CD4-positive, alpha-beta T cell treated with Interleukin-2 at 100 ng/mL for 4 hours (primary cell): ENCODE data around the gene SH3BP5.
"Not testable (repeated sequence)": the region's sequence is repeated elsewhere in the genome, so short reads cannot be mapped to it uniquely, and the experiment has no call there.

ENCODE experiments used
- DNase-seq: peaks from one replicate; pipeline ENCODE4 v3.0.0-alpha.2; 2020; ENCODE audit warnings: low spot score

SH3BP5 gene, protein sequence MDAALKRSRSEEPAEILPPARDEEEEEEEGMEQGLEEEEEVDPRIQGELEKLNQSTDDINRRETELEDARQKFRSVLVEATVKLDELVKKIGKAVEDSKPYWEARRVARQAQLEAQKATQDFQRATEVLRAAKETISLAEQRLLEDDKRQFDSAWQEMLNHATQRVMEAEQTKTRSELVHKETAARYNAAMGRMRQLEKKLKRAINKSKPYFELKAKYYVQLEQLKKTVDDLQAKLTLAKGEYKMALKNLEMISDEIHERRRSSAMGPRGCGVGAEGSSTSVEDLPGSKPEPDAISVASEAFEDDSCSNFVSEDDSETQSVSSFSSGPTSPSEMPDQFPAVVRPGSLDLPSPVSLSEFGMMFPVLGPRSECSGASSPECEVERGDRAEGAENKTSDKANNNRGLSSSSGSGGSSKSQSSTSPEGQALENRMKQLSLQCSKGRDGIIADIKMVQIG

DNA sequence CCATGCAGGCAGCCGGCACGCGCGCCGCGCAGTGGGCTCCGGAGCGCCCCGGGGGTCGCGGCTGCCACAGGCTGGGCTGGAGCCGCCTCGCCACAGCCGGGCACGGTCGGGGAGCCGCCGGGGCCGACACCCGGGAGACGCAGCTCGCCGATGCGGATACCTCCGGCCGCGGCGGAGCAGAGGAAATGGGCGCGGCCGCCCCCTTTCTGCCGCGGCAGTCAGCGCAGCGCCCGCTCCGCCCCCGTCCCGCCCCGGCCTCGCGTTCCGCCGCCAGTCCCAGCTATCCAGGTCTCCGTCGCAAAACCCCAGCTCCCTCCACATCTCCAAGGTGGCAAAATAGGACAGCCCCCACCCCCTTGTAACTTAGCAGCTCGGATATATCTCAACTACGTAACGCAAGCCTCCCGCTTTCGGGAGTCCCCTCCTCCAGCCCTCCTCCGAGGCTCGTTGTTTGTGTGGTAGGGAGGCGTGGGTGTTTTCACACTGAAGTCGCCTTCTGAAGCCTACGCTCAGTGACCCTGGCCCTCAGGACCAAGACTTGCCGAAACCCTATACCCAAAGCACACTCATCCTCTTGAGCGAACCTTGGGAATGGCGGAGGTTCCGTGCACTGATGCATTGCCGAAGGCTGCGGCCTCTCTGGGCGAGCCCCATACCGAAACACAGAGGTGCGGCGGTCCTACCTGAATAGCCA, at the start of gene SH3BP5:
Gene SH3BP5, minus strand, starts transcription at position 182 of the 694 bp plus-strand sequence. Its CDS starts 178 bp downstream, at position 4.
- peak; percentile 69 for DNase-seq

DNA sequence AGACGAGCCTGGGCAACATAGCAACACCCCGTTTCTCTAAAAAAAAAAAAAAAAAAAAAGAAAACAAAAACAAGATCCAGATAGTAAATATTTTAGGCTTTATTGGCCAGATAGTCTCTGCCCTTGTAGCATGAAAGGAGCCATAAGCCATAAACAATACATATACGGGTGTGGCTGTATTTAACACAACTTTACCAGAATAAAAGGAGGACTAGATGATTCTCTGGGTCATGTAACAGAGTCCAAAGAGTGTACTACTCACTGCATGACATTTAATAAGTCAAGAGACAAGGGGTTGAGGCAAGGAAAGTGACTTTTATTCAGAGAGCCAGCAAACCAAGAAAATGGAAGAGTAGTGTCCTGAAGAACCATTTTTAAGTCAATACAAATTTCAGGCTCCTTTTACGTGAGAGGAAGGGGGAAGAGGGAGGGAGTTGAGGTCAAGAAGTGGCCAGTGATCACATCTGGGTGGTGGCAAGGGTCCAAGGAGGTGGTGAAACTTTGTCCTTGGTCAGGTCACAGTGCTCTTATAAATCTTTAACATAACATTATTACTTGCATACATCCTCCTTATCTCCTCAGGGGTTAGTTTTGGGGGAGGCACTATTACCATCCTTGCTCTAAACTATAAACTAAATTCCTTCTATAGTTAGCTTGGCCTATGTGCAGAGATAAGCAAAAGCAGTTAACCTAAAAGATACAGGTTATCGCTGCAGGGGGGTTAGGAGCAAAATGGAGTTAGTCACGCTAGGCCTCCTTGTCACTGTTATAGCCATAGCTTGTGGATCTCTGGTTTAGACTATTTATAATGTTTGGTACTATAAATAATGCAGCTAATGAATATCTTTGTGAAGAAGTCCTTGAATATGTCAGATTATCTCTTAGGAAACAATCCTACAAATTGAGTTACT, 48.8 kb upstream of the SH3BP5 start:
- no peak for DNase-seq

DNA sequence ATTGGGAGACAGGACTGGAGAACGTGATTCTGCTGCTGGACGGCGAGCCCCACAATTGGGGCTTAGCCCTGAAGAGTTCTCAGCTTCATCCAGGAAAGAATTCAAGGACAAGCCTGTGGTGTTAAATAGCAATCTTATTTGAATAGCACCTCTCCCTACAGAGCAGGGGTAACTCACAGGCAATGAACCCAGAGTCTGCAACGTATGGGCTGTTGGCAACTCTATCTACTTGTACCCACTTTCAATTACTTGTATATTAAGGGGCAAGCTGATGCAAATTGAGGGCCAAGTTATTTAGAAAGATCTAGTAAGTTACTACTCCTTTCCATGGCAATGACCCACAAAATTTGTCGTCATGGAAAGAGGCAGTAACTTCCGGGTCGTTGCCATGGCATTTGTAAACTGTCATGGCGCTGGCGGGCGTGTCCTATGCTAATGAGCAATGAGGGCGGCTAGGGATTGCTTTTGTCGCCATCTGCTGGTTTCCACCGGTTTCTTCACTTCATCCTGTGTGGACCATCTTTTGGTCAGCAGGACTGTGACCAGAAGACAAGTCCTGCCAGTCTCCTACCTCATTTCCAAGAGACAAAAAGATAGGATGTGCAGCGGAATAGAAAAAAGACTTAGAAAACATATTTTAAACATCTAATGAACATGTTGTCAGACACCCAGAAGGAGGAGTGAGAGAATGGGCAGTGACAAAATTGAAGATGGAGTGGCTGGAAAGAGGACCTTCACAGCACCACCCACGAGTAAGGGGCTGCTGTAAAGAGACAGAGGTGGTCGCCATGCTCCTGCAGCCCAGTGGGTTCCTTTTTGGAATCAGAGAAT, 45.8 kb upstream of the SH3BP5 start:
- peak; percentile 96 for DNase-seq

DNA sequence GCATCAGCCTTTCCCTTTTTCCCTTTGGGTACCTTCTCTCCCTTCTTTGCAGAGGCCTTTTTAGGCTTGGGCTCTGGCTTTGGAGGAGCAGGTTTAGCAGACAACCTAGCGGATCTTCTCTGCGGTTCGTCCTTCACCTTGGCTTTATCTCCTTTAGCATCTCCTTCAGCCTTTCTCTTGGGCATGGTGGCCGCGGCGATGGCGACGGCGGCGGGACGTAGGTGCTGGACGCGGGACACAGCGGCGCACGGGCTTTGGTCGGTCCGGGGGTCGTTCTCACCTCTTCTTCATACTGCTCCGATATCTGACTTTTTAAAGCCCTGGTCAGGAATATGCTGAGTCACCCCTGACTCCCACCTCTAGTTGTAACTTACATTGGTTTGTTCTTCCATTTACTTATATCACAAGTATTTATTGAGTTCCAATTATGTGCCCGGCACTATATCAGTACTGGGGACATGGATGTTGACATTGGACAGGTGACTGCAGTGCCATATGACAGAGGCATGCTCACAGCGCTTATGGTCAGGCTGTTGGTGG, 43.1 kb upstream of the SH3BP5 start:
- no peak for DNase-seq

DNA sequence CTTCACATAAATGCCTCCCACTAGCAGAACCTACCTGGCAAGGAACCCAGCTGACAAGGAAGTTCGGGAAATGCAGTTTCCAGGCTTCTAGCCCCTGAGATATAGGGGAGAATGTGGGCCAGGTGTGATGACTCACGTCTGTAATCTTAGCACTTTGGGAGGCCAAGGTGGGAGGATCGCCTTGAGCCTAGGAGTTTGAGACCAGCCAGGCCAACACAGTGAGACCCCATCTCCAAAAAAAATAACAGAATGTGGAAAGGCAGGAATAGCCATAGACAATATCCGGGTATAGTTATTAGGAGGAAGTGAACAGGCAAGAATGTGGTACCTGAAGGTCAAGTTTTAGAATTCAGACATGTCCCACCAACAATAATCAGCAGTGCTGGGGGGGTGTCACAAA, 40.5 kb upstream of the SH3BP5 start:
- DNase-seq = no peak

DNA sequence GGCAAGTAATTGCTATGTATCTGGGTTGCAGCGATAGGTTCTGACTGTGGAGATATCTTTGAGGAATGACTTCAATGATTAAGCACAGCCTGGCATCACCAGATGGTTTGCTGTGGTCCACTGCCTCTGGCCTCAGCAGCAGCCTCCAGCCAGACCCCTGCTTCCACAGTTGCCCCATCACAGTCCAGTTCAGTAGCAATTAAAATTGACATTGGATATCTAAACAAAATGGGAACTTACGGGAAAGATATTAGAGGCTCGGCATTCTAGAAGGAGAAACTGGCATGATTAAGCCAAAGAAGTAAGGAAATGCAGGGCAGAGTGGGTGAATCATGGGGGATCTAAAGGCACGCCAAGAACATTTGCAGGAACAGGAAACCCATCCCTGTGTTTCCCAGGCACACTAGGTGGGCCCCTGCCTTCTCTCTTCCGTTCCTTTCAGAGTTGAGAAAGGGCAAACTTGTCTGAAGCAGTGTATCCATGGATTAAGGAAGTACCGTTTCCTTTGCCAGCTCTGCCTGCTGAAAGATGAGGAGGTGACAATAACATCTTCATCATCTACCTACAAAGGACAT, 36.3 kb upstream of the SH3BP5 start:
- DNase-seq = no peak

DNA sequence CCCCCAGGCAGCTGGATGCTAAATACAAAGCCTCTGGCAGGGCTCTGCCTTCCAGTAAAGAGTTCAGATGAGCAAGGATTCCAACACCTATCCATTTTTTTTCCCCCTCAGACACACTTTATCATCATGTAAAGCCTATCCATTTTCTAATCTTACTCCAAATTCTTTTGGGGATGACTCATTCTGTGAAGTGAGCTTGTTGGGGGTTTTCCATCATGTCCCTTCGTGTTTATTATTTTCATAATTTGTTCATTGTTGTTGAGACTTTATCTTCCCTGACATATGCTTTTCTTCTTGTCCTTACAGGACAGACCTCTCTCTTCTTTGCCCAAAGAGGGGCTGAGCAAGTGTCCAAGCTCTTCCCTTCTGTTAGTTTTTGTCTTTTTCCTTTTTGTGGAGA, 34.7 kb upstream of the SH3BP5 start:
- DNase-seq = peak; percentile 29

DNA sequence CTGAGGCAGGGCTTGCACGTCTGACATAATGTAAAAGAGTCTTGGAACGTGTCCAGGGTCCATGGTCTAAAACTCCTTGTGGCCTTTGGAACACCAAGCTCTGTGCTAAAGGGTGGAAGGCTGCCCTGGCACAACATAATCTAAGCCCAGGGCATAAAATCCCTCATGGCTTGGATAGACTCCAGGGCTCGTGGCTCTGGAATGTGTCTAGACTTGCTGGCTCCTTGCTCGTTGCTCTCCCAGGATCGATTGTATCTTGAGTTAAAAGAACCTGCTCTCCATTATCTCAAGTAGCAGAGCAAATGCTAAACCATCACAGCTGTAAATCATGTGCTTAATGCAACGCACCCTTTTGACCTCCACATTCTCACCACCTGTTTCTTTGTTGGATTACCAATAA, 31.7 kb upstream of the SH3BP5 start:
- not testable (repeated sequence) for DNase-seq

DNA sequence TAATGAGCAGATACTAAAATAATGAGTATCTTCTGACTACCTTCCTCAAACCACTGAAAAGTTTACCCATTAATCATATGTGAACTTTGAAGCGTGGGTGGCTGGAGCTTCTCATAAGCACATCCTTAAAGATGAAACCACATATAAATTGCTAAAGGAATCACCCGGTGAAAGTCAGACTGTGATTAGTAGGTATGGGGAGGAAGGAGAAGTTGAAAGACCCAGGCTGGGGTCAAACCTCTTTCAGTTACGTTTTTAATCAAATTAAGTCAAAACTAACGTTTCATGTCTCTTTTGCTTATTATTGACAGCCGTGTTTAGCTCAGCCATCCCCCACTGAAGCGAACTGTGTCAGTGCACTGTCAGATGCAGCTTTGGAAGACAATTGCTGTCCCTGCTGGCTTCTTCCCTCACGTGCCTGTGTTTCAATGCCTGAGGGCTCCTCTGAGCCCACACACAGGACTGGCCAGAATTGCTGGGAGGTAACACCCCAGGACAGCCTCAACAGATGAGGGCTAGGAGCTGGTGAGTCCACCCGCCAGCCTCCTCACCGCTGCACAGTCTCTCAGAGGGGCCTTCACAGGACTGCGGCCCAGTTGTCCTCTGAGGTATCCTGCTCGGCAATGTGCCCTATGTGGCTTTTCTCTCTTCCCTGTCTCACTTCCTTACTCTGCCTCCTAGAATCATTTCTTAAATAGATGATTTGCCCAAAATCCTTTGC, 29.3 kb upstream of the SH3BP5 start:
- DNase-seq = peak; percentile 44

DNA sequence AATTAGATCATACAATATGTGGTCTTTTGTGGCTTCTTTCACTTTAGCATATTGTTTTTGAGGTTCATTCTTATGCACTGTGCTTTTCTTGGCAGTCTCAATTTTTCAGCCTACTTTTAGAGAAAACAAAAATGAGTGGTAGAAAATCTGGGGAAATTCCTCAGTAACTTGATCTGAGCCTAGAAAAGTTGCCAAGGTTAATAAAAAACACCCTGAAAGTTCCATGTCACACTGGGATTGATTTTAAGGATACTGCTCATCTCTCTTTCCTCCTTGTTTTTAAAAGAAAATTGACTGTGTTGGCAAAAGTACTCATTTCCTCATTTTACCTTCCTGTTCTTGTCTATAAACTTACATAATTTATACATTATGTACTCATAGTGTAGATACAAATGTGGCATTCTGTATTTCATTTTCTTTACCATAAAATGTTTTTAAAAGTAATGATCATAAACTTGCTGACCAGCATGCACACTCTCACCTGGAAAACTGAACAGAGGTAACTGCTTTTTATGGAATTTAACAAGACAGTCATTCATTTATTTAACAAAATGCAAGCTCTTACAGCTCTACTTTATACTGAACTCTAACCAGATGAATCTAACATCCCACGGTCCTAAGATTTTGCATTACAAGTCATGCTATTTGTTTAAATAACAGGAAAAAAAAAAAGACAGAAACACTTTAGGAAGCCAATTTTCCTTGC, 28.6 kb upstream of the SH3BP5 start:
- DNase-seq = no peak

DNA sequence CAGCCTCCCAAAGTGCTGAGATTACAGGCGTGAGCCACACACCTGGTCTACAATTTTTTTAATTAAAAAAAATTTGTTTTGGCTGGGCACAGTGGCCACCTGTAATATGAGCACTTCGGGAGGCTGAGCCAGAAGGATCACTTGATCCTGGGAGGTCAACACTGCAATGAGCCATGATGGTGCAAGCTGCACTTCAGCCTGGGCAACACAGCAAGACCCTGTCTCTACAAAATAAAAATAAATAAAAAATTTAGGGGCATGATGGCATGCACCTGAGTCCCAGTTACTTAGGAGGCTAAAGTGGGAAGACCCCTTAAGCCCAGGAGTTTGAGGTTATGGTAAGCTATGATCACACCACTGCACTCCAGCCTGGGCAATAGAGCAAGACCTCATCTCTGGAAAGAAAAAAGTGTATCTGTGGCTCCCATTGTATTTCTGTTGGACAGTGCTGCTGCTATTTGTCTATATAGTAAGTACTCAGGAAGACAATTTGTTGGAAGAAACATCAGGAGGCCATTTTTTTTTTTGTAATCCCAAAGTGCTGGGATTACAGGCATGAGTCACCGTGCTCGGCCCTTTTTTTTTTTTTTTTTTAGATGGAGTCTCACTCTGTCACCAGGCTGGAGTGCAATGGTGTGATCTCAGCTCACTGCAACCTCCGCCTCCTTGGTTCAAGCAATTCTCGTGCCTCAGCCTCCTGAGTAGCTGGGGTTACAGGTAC, 27.5 kb upstream of the SH3BP5 start:
- DNase-seq = no peak

DNA sequence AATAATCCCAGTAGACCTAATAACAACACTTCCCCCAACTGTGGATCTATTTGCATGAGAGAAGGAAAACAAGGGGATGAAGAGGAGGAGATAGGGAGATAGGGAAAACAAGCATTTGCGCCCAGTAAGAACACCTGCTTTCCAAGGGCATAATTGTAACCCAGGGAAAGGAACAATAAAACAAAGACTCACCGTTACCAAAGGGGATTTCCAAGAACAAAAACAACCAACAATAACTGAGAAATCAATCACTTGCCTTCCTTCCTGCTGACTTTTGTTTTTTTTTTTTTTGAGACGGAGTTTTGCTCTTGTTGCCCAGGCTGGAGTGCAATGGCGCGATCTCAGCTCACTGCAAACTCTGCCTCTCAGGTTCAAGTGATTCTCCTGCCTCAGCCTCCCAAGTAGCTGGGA, 24.3 kb upstream of the SH3BP5 start:
- peak; percentile 72 for DNase-seq

DNA sequence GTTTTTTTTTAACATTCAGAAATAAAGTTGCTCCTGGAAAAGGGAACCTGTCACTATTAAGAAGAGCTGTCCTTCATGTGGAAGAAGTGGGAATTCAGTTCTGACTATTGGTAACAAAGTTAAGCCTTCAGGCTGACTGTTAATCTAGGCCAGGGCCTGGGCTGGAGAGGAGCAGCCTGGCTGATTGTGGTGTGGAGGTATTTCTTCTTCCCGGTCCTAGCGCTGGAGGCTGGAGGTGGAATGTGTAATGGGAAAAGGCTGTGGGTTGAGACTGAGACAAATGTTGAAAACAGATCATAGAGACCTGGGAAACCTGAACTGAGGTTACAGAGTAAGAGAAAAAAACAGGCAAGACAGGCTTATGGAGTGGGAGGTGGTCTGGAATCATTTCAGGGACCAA, 23.8 kb upstream of the SH3BP5 start:
- no peak for DNase-seq

DNA sequence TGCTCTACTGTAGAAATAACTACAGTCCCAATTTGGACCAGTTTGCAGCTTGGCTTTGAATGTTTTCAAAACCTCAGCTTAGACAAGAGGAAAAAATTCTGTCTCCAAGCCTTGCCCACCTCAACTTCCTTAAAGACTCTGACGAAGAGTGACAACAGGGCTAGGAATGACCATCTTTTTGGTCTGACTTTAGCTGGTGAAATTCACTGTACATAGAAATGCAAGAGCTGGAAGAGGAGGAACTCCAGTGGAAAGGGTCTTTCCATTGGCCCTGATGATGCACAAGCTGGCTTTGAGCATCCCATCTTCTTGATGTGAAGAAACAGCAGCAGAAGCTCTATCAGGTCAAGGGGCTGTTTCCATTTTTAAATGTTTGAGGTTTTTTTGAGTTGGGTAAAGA, 22.7 kb upstream of the SH3BP5 start:
- no peak for DNase-seq

DNA sequence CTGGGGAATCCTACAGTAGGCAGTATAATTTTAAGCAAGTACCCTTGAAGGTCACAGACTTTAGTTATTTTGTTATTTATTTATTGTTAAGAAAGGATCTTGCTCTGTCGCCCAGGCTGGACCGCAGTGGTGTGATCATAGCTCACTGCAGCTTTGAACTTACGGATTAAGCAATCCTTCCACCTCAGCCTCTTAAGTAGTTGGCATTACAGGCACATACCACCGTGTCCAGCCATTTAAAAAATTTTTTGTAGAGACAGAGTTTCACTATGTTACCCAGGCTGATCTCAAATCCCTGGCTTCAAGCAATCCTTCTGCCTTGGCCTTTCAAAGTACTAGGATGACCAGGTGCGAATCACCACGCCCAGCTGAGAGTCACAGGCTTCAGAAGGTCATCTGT, 22.1 kb upstream of the SH3BP5 start:
- no peak for DNase-seq

DNA sequence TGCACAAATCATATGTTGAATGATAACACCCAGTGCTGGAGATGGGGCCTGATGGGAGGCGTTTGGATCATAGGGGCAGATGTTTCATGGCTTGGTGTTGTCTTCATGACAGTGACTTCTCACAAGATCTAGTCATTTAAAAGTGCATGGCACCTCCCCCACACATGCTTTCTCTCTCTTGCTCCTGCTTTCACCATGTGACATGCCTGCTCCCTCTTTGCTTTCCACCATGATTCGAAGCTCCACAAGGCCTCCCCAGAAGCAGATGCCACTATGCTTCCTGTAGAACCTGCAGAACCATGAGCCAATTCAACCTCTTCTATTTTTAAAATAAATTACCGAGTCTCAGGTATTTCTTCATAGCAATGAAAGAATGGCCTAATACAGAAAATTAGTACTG, 17.8 kb upstream of the SH3BP5 start:
- no peak for DNase-seq

DNA sequence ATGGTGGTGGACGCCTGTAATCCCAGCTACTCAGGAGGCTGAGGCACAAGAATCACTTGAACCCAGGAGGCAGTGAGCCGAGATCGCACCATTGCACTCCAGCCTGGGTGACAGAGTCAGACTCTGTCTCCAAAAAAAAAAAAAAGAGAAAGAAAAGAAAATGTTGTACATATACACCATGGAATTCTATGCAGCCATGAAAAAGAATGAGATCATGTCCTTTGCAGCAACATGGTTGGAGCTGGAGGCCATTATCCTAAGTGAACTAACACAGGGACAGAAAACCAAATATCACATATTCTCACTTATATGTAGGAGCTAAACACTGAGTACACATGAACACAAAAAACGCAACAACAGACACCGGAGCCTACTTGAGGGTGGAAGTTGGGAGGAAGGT, 17.1 kb upstream of the SH3BP5 start:
- DNase-seq = not testable (repeated sequence)

DNA sequence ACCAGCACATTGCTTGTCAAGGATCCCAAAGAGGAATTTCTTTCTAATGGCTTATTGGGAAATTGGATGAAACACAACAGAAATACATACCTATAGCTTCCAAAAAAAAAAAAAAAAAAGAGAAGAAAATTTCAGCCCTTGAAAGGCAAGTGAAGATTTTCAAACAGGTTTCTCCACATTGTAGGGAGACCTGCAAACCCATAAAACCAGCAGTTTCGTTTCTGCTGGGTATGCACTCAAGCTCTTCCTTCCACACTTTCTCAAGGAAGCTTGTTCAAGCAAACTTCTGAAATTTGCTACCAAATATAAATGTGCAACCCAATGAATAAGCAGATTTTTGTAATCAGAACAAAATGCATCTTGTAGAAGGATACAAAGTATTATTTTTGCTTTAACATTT, 15.9 kb upstream of the SH3BP5 start:
- DNase-seq = no peak

DNA sequence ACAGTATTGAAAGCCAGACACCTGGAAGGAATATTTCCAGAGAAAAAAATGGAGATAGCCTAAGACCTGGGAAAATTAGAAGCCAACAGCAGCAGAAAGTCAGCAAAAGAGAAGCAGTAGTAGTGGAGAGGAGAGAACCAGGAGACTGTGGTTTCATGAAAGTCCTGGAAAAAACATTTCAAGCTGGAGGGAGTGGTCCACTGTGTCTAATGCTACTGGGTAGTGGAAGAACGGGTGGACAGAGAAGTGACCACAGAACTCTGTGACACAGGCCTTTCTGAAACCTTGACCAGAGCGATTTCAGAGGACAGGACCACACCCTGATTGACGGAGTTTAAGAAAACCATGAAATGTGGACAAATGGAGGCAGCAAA, 15.3 kb upstream of the SH3BP5 start:
- no peak for DNase-seq
